Ishikawa (cell line): ENCODE data around the gene CARD9.
A peak's percentile ranks its signal among the peaks of the same experiment; 100 is the strongest.

Experiments used
- CEBPB ChIP-seq: IDR thresholded peaks from 2 replicates; pipeline ENCODE4 v1.6.1; 2012
- CREB1 ChIP-seq: IDR thresholded peaks from 2 replicates; pipeline ENCODE4 v1.6.1; 2012; ENCODE audit warnings: low read depth
- EGR1 ChIP-seq: IDR thresholded peaks from 2 replicates; pipeline ENCODE4 v1.6.1; 2012
- EP300 ChIP-seq: IDR thresholded peaks from 2 replicates; pipeline ENCODE4 v1.6.1; 2012; ENCODE audit warnings: borderline replicate concordance
- FOXM1 ChIP-seq: IDR thresholded peaks from 2 replicates; pipeline ENCODE4 v1.6.1; 2012; ENCODE audit warnings: low read depth, borderline replicate concordance
- NFIC ChIP-seq: IDR thresholded peaks from 2 replicates; pipeline ENCODE4 v1.6.1; 2012
- RAD21 ChIP-seq: IDR thresholded peaks from 2 replicates; pipeline ENCODE4 v1.6.1; 2012; ENCODE audit warnings: low read depth
- TAF1 ChIP-seq: IDR thresholded peaks from 2 replicates; pipeline ENCODE4 v1.6.1; 2012; ENCODE audit warnings: low read depth, mild to moderate bottlenecking
- TCF12 ChIP-seq: IDR thresholded peaks from 2 replicates; pipeline ENCODE4 v1.6.1; 2012; ENCODE audit warnings: low read depth
- TEAD4 ChIP-seq: IDR thresholded peaks from 2 replicates; pipeline ENCODE4 v1.6.1; 2012
- YY1 ChIP-seq: IDR thresholded peaks from 2 replicates; pipeline ENCODE4 v1.6.1; 2012; ENCODE audit warnings: low read depth
- ZBTB7A ChIP-seq: IDR thresholded peaks from 2 replicates; pipeline ENCODE4 v1.6.1; 2012; ENCODE audit warnings: low read depth
- TF ChIP-seq, protein P1 (sequence below): IDR thresholded peaks from 2 replicates; pipeline ENCODE4 v1.6.1; 2012
- TF ChIP-seq, protein P2 (sequence below): IDR thresholded peaks from 2 replicates; pipeline ENCODE4 v1.6.1; 2012; ENCODE audit warnings: low read depth, mild to moderate bottlenecking
- TF ChIP-seq, protein P3 (sequence below): IDR thresholded peaks from 2 replicates; pipeline ENCODE4 v1.6.1; 2012

Gene CARD9

DNA sequence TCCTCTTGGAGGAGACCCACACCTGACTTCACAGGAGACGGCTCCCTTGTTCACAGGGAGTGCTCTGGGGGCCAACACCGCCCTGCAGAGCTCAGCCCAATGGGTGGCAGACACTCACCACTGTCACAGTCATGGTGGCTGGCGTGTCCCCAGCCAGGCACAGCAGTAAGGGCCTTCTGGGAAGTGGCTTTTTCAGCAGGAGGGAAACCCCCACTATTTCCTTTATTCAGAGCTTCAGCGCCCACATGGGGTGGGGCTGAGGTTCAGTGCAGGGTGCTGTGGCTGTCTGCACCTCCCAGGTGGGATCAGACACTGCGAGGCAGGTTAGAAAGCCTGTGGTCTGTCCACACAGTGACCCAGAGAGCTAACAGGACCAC, 30.1 kb upstream of the CARD9 start:
- TF ChIP-seq TAF1 (no peak), EP300 (no peak), TEAD4 (no peak), ZBTB7A (no peak), TCF12 (no peak), YY1 (no peak), CEBPB (no peak), CREB1 (no peak), FOXM1 (no peak), RAD21 (no peak), EGR1 (no peak), NFIC (no peak)
- TF ChIP-seq, protein P1, sequence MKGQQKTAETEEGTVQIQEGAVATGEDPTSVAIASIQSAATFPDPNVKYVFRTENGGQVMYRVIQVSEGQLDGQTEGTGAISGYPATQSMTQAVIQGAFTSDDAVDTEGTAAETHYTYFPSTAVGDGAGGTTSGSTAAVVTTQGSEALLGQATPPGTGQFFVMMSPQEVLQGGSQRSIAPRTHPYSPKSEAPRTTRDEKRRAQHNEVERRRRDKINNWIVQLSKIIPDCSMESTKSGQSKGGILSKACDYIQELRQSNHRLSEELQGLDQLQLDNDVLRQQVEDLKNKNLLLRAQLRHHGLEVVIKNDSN = no peak
- TF ChIP-seq, protein P2, sequence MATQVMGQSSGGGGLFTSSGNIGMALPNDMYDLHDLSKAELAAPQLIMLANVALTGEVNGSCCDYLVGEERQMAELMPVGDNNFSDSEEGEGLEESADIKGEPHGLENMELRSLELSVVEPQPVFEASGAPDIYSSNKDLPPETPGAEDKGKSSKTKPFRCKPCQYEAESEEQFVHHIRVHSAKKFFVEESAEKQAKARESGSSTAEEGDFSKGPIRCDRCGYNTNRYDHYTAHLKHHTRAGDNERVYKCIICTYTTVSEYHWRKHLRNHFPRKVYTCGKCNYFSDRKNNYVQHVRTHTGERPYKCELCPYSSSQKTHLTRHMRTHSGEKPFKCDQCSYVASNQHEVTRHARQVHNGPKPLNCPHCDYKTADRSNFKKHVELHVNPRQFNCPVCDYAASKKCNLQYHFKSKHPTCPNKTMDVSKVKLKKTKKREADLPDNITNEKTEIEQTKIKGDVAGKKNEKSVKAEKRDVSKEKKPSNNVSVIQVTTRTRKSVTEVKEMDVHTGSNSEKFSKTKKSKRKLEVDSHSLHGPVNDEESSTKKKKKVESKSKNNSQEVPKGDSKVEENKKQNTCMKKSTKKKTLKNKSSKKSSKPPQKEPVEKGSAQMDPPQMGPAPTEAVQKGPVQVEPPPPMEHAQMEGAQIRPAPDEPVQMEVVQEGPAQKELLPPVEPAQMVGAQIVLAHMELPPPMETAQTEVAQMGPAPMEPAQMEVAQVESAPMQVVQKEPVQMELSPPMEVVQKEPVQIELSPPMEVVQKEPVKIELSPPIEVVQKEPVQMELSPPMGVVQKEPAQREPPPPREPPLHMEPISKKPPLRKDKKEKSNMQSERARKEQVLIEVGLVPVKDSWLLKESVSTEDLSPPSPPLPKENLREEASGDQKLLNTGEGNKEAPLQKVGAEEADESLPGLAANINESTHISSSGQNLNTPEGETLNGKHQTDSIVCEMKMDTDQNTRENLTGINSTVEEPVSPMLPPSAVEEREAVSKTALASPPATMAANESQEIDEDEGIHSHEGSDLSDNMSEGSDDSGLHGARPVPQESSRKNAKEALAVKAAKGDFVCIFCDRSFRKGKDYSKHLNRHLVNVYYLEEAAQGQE = no peak
- TF ChIP-seq, protein P3, sequence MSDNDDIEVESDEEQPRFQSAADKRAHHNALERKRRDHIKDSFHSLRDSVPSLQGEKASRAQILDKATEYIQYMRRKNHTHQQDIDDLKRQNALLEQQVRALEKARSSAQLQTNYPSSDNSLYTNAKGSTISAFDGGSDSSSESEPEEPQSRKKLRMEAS = no peak

DNA sequence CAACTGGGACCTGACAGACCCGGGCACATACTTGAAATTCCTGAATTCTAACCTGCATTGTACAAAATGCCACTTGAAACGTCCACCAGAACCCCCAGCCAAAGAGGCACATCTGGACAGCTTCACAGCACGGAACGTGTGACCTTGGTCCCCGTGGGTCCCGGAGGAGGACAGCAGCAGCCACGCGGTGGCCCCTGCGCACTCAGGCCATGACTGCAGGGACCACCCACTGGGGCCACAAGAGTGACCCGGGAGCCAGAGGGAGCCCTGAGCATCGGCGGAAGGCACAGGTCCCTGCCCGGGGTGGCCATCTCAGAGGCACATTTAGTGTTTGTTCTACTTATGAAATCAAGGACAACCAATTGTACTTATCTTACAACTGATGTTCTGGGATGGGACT, 28.6 kb upstream of the CARD9 start:
- no peak for TF ChIP-seq TCF12
- TF ChIP-seq EP300 = no peak
- no peak for TF ChIP-seq ZBTB7A

DNA sequence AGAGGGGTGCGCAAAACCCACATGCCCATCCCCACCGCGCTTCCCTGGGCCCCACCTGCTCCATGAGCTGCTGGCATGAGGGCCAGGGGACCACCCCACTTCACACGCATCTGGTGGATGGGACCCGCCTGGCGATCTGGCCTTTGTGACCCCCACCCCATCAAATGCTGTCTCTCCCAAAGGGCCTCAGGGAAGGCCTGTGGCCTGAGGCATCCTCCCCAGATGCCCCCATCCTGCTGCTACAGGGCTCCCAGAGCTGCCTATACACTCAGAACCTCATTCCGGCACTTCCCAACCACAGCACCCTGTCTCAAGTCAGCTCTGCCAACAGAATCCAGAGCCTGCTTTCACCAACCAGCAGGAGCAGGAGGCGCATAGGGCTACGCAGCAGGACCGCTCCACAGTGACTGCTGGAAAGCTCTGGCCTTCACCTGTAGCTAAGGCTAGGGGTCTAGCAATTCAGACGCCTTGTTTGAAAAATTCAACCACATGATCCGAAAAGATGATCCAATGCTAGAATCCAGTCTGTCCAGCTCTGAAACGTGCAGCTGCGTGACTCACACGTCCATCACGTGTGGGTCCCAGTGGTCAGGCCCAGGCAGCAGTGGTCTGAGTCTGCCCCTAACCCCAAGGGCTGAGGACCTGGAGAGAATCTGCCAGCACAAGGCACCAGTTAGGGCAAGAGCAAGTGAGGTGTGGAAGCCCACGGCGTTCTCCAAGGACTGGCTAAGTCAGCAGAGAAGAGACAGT, 27.9 kb upstream of the CARD9 start:
- TF ChIP-seq RAD21 = no peak
- no peak for TF ChIP-seq CREB1
- no peak for TF ChIP-seq YY1
- TF ChIP-seq EP300 = no peak
- TF ChIP-seq, protein P2 = no peak
- no peak for TF ChIP-seq NFIC
- TF ChIP-seq CEBPB = no peak
- no peak for TF ChIP-seq FOXM1
- TF ChIP-seq, protein P1 = no peak
- no peak for TF ChIP-seq TCF12
- TF ChIP-seq ZBTB7A = no peak
- no peak for TF ChIP-seq TEAD4
- no peak for TF ChIP-seq TAF1
- TF ChIP-seq, protein P3 = no peak
- TF ChIP-seq EGR1 = no peak

DNA sequence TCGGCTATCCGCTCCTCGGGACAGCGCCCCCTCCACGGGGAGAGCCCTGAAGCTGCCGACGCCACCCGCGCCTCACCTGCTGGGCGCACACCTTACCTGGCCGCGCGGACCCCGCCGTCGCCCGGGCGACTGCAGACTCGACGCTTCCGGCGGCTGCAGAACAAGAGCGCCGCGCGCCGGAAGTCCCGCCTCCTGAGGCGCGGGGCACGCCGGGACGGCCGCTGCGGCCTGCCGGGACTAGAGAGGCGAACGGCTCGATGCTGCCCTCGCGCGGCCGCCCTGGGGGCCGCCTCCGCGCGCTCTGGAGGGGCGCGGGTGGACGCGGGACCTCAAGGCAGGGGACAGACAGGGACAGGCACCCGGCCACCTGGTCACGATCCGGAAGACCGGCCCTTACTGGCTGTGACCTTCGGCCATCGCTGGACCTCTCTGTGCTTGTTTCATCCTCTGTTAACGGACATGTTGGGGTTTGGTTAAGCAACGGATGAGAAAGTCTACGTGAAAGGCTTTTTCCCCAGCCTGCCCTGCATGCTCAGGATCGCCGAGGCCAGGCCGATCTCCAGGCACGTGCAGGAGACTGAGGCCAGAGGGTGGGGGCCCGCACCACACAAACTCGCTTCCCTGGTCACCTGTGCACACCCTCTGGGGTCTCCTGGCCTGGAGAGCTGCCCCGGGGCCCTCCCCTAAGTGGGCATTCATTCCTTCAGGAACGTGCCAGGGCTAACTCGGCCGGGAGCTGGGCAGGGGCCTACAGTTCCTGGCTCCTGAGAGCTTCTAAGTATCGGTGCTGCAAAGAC, 26.8 kb upstream of the CARD9 start, which contains the start of gene SNAPC4:
SNAPC4 (minus strand) TSS at position 133 of the 797 bp plus-strand sequence. CDS start 1,742 bp downstream, outside the sequence.
- TF ChIP-seq TAF1 (peak; percentile 92), CEBPB (no peak), NFIC (no peak), ZBTB7A (peak; percentile 92), EP300 (no peak), YY1 (peak; percentile 68), RAD21 (peak; percentile 69; the same call in 1 of the 2 replicates), TEAD4 (no peak; the same call in 1 of the 2 replicates)
- TF ChIP-seq, protein P3 = peak; percentile 31; the same call in 1 of the 2 replicates

DNA sequence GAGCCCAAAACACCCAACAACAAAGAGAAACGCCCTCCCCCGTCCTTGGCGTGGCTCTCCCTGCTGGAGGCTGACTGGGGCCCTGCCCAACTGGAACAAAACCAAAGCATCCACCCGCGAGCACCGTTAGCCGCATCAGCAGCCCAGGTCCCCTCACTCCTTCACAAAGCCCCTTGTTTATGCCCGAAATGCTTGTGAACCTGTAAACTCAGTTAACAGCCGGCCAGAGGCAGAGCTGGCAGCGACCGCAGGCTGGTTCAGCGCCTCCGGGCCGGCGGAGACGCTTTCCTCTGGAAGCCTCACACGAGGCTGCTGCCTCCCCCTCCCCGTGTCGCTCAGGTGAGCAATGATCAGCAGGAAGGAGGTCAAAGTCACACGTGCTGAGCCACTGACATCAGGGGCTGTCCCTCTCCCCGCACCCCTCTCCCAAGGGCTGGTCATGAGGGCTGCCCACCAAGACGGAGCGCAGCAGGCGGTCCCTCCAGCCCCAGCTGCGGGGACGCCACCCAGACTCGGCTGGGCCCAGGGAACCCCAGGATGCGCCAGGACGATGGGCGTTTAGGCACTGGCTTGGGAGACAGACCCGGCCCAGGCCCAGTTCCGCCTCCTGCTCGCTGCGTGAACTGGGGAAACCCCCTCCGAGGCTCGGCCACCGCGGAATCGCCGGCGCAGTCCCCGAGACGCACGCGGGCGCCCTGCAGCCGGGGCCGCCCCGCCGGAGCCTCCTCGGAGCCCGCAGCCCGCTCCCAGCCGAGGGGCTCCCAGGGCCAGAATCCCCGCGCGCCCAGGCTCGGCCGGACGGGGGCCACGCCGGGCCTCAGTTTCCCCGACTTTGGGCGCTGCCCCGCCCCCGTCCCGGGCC, 25.9 kb upstream of the CARD9 start:
- TF ChIP-seq, protein P3 = peak; percentile 56
- TF ChIP-seq CREB1 = no peak
